ENCODE data around the gene PHF21A. TPM values are rescaled to one million over a fixed set of nuclear protein-coding genes. Genes with fewer than 3 reads are reported as not detected.
A peak's percentile ranks its signal among the peaks of the same experiment; 100 is the strongest.

PHF21A gene
- total and polyA plus RNA-seq, 7 donors = 4.1 to 21.3 (median 17.2) TPM

- 74 to 87% (median 84%) methylated on average over 4 of the region's 4 CpGs for WGBS, 3 donors
- H3K27ac ChIP-seq = no peak overlapping the region
Measured at GRCh38 chr11:45886816-45887520, 234.3 kb downstream of the PHF21A start.

GRCh38 chr11:45885921-45886721 lies 235.1 kb downstream of the PHF21A start:
- peak overlapping the region; percentile 60 for H3K4me3 ChIP-seq
- no peak overlapping the region for H3K27ac ChIP-seq
- peaks cover 0 to 15% of the 10 kb centered on the region in 2 donors for H3K36me3 ChIP-seq (ENCODE audit: insufficient read depth in 1 of 2, low read depth in 1 of 2)
- H3K9me3 ChIP-seq = no peaks in the 10 kb centered on the region
- DNase-seq (no peak), ATAC-seq (no peak)
- no peaks in the 10 kb centered on the region for H3K27me3 ChIP-seq (ENCODE audit: insufficient read depth in 3 of 3, low read length in 2 of 3)
- intact Hi-C loops (cut with DNase I) = no loop called here
- WGBS, 3 donors = 13 to 18% (median 15%) methylated on average over 36 to 43 of the region's 43 CpGs
- H3K4me1 ChIP-seq = peaks cover 4% of the 10 kb centered on the region
- TF ChIP-seq, protein P1, sequence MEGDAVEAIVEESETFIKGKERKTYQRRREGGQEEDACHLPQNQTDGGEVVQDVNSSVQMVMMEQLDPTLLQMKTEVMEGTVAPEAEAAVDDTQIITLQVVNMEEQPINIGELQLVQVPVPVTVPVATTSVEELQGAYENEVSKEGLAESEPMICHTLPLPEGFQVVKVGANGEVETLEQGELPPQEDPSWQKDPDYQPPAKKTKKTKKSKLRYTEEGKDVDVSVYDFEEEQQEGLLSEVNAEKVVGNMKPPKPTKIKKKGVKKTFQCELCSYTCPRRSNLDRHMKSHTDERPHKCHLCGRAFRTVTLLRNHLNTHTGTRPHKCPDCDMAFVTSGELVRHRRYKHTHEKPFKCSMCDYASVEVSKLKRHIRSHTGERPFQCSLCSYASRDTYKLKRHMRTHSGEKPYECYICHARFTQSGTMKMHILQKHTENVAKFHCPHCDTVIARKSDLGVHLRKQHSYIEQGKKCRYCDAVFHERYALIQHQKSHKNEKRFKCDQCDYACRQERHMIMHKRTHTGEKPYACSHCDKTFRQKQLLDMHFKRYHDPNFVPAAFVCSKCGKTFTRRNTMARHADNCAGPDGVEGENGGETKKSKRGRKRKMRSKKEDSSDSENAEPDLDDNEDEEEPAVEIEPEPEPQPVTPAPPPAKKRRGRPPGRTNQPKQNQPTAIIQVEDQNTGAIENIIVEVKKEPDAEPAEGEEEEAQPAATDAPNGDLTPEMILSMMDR (IDR thresholded peaks at IDR 0.05) = no peak

More at GRCh38 chr11:45886816-45887520, 234.3 kb downstream of the PHF21A start:
- Histone ChIP-seq H3K4me1 (peaks cover 4% of the 10 kb centered on the region), H3K36me3 (ENCODE audit: insufficient read depth in 1 of 2, low read depth in 1 of 2) (peaks cover 0 to 7% of the 10 kb centered on the region in 2 donors), H3K27me3 (ENCODE audit: insufficient read depth in 3 of 3, low read length in 2 of 3) (no peaks in the 10 kb centered on the region), H3K9me3 (no peaks in the 10 kb centered on the region), H3K4me3 (no peak overlapping the region)
- DNase-seq = no peak
- TF ChIP-seq, protein P1 (IDR thresholded peaks at IDR 0.05) = no peak
- no peak for ATAC-seq
- intact Hi-C loops (cut with DNase I) = no loop called here

- TF ChIP-seq, protein P1 (IDR thresholded peaks at IDR 0.05) = no peak
- Histone ChIP-seq H3K27me3 (ENCODE audit: insufficient read depth in 3 of 3, low read length in 2 of 3) (no peaks in the 10 kb centered on the region), H3K27ac (no peak within 1 kb of the TSS), H3K4me1 (peaks cover 4% of the 10 kb centered on the region), H3K9me3 (no peaks in the 10 kb centered on the region), H3K36me3 (ENCODE audit: insufficient read depth in 1 of 2, low read depth in 1 of 2) (peaks cover 0 to 22% of the 10 kb centered on the region in 2 donors), H3K4me3 (peak within 1 kb of the TSS; percentile 60)
- 1 to 3% (median 2%) methylated on average over 24 to 73 of the region's 73 CpGs for WGBS, 3 donors
- ATAC-seq (peak; percentile 75 to 84 (median 80)), DNase-seq (peak; percentile 61 to 73)
- intact Hi-C loops (cut with DNase I) = no loop called here
Measured at GRCh38 chr11:45885274-45885920, 235.9 kb downstream of the PHF21A start, which contains the start of gene MAPK8IP1. MAPK8IP1 (plus strand) TSS chr11:45885651; CDS start chr11:45885821, 170 bp downstream.

DNA sequence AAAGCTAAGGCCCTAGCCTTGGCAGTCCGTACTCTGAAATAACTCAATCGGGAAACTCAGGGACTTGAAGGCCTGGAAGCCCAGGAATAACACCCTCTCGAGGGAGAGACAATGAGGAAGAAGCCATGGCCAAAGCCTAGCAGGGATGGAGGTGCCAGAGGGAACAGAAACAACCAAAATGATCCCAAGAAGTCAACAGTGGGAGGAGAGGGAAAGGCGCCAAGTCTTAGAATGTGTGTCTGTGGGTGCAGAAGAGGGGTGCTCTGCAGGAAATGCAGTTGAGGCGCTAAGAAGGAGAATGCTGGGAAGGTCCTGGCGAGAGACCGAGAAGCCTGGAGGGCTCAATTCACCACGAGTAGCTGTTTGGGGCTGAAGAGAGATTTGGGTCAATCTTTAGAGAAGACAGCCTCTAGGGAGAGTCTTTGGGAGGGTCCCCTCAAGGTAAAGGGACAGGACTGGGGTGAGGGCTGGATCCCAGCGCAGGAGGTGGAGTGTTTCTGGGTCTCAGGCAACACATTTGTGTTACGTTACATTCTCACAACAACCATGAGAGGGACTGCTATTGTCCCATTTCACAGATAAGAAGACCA lies 236.6 kb downstream of the PHF21A start:
- Histone ChIP-seq H3K9me3 (no peaks in the 10 kb centered on the region), H3K4me3 (peak overlapping the region; percentile 60), H3K36me3 (ENCODE audit: insufficient read depth in 1 of 2, low read depth in 1 of 2) (peaks cover 0 to 30% of the 10 kb centered on the region in 2 donors), H3K27ac (no peak overlapping the region), H3K4me1 (peaks cover 4% of the 10 kb centered on the region), H3K27me3 (ENCODE audit: insufficient read depth in 3 of 3, low read length in 2 of 3) (no peaks in the 10 kb centered on the region)
- TF ChIP-seq, protein P1 (IDR thresholded peaks at IDR 0.05) = no peak
- DNase-seq (no peak), ATAC-seq (peak in 1 of 4 donors; percentile 10)
- 83 to 84% (median 83%) methylated on average over 10 of the region's 10 CpGs for WGBS, 3 donors
- intact Hi-C loops (cut with DNase I) = no loop called here

Other genes starting within 250 kb of the PHF21A start
- 1 to 10 TPM; 1.3 to 2.6 (median 2.0) TPM for gene MAPK8IP1, start 235.8 kb downstream of the PHF21A start, total RNA-seq
- under 1 TPM; 0.53 to 1.00 (median 0.82) TPM for gene MAPK8IP1, start 235.8 kb downstream of the PHF21A start, polyA plus RNA-seq
- under 1 TPM in 2 of 4 donors, not detected in 2; 0.37 to 0.56 TPM for gene FREY1, start 214.2 kb downstream of the PHF21A start, total RNA-seq
- gene FREY1, start 214.2 kb downstream of the PHF21A start, polyA plus RNA-seq = under 1 TPM in 1 of 3 donors, not detected in 2; 0.14 TPM
- 10 to 100 TPM; 12.1 to 23.5 (median 14.2) TPM for gene PEX16, start 203.6 kb downstream of the PHF21A start, total RNA-seq
- gene PEX16, start 203.6 kb downstream of the PHF21A start, polyA plus RNA-seq = 10 to 100 TPM; 19.7 to 23.5 (median 21.3) TPM
- gene LARGE2, start 198.8 kb downstream of the PHF21A start, total RNA-seq = not detected
- under 1 TPM in 1 of 3 donors, not detected in 2; 0.13 TPM for gene LARGE2, start 198.8 kb downstream of the PHF21A start, polyA plus RNA-seq
- 1 to 10 TPM; 2.2 to 6.9 (median 3.0) TPM for gene CREB3L1, start 156.2 kb upstream of the PHF21A start, total RNA-seq
- gene CREB3L1, start 156.2 kb upstream of the PHF21A start, polyA plus RNA-seq = 1 to 10 TPM; 1.4 to 1.7 (median 1.6) TPM
- 100 to 1,000 TPM in 1 of 4 donors, 10 to 100 TPM in 3; 90.2 to 138 (median 96.2) TPM for gene DGKZ, start 226.0 kb upstream of the PHF21A start, total RNA-seq
- gene DGKZ, start 226.0 kb upstream of the PHF21A start, polyA plus RNA-seq = 10 to 100 TPM; 57.7 to 85.4 (median 62.0) TPM

All from psoas muscle (tissue), 8 donors.